Activated CD8-positive, alpha-beta memory T cell treated with anti-CD3 and anti-CD28 coated beads, Interleukin-2, amount 50 U/mL, for 1 hour (primary cell): ENCODE measurements around the gene SHC1.
A peak's percentile ranks its signal among the peaks of the same experiment; 100 is the strongest.

ENCODE experiments used
- DNase-seq: peaks from one replicate; pipeline ENCODE4 v3.0.0-alpha.2; 2020; ENCODE audit errors: extremely low read depth

SHC1 gene

DNA sequence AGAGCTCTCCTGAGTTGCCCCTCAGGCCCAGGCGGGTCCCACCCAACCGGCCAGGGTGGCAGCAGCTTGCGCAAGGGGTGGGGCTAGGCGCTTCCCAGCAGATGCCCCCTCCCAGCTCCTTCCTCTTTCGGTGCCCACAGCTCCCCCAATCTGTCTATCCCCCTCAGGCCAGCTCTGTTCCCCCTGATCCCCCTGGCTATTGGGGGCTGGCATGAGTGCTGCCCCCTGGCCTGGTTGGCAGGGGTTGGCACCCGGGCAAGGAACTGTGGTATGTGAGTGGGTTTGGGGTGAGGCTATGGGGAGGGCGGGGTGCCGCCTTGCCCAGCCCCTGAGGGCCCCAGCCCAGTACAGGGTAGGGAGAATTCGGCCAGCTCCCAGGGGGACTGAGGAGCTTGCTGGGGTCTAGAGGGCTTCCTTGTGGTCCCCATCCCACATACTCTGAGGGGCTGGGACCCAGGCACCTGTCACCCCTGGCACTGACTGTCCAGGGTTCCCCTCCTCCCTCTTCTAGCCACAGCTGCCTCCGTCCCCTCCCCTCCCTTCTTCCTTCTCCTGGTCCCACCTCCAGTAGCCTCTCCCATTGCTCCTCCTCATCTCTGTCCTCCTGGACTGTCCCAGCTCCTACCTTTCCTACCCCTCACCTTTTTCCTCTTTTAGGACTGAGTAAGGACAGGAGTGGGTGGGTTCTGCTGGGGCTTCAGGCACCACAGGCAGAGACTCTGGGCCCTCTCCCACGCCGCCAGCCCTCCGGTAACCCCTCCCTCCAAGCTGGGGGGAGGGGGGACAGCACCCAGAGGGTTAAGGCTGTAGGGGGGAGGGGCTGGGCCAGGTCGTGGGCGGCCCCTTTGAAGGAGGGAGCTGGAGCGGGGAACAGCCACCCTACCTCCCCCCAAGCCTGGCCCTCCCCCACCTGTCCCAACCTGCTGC is 37.7 kb upstream of the SHC1 start:
- DNase-seq: no peak

DNA sequence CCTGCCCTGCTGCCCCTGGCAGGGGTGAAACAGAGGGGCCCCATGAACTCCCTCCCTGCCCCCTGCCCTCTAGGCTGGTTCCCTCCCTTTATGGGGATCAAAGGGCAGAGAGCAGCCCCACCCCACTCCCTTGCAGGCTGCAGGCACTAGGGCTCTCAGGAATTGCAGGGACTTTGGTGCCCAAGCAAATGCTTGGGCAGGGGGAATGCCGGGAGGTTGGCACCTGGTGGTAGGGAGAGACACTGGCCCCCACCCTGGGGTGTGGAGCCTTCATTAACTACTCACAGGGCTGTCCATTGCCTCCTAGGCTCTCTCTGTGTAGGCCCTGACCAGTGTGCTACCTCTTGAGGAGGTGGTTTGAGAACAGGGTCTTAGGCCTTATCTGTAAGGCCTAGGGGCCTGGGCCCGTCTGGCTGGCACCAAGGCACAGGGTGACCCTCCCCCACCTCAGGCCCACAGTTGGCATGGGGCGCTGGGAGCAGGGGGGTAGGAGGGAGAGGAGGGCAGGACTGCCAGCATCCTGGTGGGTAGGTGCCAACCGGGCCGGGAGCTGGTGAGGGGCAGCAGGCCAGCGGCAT is 36.8 kb upstream of the SHC1 start:
- no peak for DNase-seq

DNA sequence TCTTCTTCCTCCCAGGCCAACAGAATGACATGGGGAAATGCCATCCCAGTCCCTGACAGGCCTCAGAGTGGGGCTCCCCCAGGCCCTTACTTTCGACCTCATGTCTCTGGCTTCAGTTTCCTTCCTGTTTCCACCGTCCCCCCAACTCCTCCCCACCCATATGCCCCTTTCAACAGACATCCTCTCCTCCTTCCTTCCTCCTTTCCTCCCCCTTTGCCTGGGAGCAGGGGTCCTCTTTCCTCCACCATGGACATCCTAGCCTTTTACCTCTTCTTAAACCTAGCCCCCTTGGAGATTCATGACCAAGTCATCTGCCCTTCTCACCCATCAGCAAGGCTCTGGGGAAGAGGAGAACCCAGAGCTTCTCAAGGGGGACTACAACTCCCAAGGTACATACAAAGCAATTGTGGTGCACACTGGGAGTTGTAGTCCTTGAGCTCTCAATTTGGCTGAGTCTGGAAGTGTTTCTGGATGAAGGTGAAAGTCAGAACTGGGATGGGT is 36.1 kb upstream of the SHC1 start:
- DNase-seq: no peak

DNA sequence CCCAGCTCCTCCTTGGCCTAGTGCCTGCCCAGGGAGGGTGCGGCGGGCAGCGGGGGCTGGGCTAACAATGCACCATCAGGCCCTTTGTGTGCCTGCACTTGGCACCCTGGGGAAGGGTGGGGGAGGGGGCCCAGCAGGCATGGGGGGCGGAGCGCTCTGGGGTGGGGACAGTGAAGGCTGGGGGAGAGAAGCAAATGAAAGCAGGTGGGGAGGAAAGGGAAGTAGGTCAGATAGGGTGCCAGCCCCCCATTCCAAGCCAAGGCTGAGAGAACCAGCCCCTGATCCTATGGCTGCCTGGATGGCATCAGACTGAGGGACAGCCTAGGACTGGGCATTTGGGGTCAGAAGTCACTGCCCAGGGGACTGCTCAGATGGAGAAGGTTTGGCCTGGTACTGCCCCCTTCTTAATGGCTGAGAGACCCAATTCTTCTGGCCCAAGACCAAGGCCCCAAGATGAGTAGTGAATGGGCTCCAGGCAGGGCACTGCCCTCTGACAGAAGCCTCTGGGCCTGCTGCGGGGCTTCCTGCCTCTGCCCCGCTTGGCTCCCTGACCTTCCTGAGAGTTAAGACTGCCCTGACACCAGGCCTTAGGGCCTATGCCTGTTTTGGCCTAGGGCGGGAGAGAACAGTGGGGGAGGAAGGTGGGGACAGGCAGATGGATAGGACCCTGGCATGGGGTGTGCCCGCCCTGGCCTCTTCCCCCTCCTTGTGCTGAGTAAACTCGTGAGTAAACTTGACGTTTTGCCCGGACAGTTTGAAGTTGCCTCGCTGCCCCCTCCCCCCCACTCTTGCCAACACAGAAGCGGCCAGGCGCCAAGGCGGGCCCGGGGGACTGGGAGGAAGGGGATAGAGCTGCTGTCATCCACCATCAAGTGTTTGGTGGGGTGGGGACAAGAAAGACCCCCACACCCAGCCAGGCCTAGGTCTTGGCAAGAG is 34.8 kb upstream of the SHC1 start:
- no peak for DNase-seq

DNA sequence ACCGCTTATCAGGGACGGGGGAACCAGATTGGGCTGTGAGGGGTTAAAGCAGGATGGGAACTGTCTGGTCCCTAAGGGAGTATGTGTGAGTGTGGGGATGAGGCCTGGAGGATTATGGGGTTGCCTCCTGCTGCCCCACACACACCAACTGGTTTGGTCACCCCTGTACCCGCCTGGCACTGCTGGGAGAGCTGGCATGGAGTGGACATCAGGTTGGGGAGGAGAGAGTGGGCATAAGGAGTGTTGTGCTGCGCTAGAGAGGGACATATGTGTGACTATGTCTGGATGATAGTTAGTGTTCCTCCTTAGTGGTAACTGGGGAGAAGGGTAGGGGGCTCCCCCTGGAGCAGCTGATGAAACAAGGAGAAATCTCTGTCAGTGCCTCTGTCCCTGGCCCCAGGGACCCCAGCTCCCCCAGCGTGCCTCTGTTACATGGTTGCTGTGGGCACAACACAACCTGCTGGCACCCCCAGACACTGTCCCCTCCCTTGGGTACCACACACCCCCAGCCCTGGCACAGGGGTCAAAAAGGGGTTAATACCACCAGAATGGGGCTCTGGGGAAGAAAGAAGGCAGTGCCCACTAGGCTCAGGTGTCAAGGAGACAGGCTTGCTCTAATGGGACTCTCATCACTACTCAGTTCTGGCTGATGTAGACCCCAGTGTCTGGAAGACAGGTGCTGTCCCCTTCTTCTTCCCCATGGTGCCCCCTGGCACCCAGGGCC is 34.0 kb upstream of the SHC1 start:
- DNase-seq: no peak

DNA sequence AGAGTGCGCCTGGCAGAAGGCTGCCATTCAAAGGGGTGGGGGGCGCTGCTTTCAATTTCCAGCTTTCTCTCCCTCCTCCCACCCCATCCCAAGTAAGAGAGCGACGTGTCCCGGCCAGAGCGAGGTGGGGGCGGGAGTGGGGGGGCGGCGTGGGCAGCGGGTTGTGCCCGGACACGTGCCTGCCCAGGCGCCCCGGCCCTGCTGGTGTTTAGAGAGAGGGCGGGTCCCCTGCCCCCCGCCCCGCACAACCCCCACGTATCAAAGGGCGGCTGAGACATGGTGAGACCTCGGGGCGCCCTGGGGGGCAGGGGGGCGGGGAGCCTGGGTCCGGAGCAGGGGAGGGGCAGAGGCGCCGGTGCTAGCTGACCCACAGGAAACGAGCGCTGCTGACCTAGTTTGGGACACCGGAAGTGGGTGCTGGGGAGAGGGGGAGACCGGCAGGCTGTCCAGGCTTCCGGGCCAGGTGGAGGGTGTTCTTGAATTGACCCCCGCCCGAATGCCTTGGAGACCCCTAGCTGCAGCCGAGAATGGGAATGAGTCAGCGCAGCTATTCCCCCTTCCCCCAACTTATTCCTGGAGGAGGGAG is 33.3 kb upstream of the SHC1 start:
- DNase-seq: no peak

DNA sequence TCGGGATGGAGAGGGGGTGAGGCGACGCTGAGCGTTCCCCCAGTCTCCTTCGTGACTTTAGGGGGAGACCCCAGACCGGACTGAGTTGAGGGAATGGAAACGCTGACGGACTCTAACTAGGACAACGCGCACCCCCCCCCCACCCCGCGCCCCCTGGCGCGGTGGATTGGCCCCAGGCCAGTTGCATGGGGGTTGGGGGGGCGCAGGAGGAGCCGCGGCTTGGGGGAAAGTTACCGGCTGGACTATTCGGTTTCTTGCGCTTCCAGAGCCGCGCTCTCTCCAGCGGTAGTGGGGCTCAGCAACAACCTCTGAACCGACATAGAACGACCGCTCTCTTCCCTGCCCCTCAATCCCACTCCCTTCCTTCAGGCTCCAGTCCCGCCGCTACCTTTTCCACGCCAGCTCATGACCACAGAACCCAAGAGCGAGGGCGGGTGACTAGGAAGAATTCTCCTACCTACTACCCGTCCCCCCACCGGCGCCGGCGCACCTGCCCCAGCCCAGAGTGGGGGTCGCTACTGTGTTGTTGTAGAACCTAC is 32.7 kb upstream of the SHC1 start:
- no peak for DNase-seq

DNA sequence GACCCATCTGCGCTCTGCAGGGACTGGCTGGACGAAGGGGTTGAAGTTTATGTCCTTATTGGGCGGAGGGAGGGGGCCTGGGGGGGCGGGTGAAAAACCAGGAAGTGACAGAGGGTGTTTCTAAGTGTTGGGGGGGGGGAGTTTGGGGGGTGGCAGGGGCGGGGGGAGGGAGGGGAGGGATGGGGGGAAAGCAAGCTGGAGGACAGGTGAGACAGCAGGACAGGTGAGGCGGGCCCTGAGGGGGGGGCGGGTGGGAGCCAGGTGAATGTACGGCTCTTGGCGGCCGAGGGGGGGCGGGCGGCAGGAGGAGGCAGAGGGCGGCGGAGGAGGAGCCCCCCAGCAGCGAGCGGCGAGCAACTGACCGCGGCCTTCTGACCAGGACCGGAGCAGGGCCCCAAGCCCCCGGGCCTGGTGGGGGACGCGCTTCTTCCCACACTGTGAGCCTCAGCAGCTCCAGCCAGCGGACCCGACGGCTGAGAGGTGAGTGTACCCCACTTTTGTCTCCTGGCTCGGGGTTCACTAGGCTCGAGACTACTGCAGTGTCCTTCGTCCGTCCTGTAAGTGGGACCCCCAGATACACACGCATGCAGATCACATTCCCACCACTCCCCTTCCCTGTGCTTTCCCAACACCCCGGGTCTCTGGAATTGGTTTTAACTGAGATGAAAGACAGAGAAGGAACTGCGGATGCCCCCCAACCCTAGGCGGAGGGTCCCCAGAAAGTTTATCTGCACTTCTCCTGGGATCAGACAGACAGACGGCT is 32.1 kb upstream of the SHC1 start, which contains the start of gene ZBTB7B:
Gene ZBTB7B (plus strand): TSS at position 339 of the 763 bp plus-strand sequence. CDS start 11,859 bp downstream, outside the sequence.
- DNase-seq: no peak

DNA sequence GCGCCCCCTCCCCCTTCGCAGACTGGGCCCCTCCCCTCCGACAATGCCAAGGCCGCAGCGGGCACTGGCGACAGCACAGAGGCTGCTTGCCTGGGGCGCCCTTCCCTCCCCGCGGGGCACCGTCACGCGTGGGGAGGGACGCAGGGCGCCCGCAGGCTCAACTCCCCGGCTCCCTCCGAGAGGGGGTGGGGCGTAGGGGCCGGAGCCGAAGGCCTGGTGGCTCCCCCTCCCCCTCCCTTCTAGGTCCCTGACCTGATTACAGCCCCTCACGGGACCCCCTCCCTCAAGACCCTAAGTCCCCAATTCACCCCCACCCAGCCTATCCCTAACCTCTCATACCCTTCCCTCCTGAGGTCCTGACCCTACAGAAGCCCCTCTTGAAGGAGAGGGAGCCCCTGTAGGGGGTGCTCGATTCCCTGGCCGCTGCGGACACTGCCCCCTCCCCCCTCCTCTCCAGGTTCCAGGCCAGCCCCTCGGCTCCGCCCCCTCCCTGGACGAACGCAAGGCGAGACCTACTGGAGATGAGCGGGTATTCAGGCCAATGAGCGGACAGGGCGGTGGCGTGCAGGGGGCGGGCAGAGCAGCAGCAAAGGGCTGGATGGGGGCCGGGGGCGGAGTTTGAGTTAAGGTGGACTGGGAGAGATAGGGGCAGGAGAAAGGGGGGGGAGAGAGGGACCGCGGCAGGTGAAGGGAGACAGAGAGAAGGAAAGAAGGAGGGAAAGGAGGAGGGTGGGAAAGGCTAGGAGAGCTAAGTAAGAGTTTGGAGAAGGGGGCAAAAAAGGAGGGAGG is 31.3 kb upstream of the SHC1 start:
- peak; percentile 93 for DNase-seq

DNA sequence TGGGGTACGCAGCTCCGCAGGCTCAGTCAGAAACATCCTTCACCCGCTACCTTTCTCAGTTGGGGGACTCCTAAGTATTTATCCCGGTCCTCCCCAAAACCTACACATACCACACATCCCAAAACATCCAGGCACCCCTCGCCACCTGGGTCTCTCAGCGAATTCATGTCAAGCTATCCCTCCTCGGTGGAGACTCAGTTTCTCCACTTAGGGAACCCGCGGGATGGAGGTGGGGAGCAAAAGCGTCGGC is 30.8 kb upstream of the SHC1 start:
- DNase-seq: no peak

DNA sequence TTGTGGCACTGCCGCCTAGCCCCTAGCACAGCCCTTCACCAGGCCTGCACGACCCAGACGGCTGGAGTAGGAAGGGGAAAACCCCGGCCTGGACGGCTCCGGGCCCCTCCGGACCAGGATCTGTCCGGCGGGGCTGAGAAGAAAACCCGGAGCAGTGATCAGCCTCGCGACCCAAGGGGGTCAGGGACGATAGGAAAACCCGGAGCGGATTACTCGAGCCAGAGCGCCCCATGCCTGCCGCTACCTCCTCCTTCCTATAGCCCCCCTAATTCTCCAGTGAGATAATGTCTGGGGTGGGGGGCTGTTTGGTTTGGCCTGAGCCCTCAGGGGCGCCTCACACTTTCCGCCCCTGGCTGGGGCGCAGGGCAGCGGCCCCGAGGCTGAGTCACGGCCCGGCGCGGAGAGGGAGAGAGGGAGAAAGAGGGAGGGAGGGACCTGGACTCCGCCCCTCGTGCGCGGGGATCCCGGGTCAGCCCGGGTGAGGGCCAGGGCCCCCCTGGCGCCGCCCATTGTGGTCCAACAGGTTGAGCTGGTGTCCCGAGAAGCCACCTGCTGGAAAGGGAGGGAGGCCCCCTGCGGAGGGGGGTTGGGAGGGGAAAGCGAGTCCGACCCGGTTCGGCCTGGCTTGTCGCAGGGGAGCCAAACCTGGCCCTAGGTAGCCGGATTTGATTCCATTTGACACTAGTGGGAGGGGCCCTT is 30.3 kb upstream of the SHC1 start:
- peak; percentile 49 for DNase-seq

DNA sequence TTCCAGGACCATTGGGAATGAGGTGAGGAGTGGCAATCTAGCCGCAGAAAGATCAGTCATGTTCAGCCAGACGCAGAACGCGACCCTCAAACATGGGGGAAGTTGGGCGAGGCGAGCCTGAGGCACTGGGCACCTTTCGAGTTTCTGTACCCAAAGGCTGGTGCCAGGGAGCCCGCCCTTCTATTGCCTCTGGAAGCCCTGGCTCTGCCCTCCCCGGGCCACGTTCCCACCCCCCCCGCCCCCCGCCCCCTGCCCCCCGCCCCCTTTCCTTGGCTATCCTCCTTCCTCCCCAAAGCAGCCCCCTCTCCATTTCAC is 29.8 kb upstream of the SHC1 start:
- no peak for DNase-seq

DNA sequence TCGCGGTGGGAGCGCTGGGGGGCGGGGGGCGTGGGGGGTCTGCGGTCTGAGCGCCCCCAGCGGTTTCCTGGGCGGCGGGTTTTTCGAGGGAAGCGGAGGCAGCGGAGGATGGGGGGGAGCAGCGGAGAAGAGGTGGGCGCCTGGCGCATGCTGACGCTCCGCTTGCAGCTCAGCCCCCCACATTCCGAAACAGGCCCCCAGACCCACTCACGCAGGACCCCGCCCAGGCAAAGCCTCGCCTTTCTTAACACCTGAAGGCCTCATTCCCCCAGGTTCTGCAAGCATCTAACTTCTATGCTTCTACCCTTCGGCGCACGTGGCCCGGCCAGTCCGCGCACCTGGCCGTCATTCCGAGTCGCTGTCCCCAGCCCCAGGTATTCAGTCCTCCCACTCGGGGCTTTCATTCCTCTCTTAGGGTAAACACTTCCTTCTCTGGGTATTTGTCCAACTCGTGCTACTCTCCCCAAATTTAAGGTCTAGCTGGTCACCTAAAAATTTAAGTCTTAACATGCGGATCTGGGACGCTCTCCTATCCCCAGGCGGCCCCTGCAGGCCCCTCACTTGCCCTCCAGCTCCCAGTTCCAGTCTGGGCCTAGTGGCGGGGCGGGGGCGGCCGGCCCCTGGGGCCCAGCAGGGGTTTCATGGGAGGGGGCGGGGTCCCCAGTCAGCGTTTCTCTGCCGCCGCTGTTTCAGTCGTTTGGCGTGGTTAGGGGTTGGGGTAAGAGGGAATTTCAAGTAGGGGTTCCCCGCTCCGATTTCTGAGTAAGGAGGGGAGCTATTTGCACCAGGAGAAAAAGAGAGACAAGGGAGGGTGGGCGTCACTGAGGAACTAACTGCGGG is 29.2 kb upstream of the SHC1 start:
- no peak for DNase-seq

DNA sequence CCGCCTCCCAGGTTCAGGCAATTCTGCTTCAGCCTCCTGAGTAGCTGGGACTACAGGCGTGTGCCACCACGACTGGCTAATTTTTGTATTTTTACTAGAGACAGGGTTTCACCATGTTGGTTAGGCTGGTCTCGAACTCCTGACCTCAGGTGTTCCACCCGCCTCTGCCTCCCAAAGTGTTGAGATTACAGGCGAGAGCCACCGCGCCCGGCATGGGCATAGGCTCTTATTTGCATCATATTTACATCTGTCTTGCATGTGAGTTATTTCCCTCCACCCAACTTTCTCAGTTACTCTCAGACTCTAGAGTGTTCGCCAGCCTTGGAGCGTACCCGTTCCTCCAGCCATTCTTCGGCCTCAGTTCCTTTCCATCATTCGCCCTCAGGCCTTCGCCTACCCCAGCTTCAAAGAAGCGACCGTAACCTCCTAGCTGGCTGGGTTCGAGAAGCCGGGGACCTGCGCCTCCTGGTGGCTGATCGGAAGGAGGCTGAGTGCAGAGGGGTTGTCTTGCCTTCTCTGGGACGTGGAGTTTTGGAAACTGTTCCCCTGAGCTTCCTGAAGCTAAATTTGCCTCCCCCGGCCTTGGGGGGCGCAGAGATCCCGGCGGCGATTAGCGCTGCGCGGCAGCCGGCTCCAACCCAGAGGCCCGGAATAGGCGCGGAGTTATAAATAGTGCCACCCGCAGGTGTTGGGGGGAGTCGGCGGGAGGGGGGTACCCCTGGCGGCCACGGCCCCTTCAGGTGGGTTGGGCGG is 28.4 kb upstream of the SHC1 start:
- no peak for DNase-seq

DNA sequence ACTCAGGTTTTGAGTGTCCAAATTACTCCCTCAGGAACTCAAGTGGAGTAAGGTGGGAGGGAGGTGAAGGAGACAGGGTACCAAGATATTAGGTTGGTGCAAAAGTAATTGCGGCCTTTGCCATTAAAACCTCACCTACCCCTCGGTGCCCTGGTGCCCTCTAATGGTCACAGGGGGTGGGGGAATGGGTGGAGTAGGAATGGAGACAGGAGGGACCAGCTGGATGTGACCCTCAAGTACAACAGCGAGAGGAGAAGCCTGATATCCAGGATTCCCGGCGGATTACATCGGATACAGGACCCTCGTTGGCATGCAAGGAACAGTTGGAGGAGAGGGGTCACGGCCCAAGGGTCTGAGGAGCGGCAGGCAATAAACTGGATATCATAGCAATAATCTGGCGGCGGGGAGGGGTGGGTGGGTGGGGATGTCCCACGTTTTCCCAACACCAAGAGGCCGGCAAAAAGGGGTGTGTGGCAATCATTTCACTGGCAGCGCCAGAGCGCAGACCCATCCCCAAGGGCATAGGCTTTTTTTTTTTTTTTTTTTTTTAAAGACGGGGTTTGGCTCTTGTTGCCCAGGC is 27.7 kb upstream of the SHC1 start:
- no peak for DNase-seq

DNA sequence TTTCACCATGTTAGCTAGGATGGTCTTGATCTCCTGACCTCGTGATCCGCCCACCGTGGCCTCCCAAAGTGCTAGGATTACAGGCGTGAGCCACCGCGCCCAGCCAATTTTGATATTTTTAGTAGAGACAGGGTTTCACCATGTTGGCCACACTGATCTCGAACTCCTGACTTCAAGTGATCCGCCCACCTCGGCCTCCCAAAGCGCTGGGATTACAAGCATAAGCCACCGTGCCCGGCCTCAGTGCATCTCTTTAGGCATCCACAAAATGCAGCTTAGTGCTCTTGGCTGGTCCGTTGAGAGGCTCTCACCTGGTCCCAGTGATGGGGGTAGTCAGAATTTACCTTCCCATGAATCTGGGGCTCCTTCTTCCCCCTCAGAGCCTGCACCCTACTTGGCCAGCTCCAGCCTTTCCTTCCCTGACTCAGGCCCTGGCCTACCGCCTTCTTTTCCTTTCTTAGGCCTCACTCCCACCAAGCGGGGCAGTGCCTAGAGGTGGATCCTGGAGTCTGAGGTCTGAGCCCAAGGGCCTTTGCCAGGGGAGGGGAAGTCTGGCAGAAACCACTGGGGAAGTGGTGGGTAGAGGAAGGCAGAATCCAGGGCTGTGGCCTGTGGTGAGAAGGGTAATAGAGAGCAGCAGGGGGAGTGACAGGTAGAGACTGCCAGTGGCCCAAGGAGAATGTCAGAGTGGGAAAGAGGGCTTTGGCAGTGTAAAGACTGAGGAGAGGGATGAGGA is 26.6 kb upstream of the SHC1 start:
- no peak for DNase-seq
